Naive B cell (primary cell): Measurements from ENCODE around the gene ATP8B3. TPM values are rescaled to one million over a fixed set of nuclear protein-coding genes. Genes with fewer than 3 reads are reported as not detected.

Source experiments
- ATAC-seq, 2 donors: fragments of 150-1000 bp; cut with Tn5 transposase; 2 replicates each; pipeline ENCODE4 v1.10.0; 2021; ENCODE audit warnings: low read depth in 2 of 2, mild to moderate bottlenecking in 2 of 2, moderate library complexity in 2 of 2
- DNase-seq: peaks from one replicate; pipeline ENCODE4 v3.0.0; 2022
- H3K27ac Mint-ChIP-seq, 6 donors: one replicate each; pipeline ENCODE4 v1.8.0; 2020 to 2022; ENCODE audit warnings: mild to moderate bottlenecking in 6 of 6, mixed read lengths in 6 of 6, moderate library complexity in 5 of 6, inconsistent platforms in 2 of 6
- H3K27me3 Mint-ChIP-seq, 3 donors: one replicate each; pipeline ENCODE4 v1.8.0; 2021 to 2022; ENCODE audit warnings: mixed read lengths in 3 of 3, mild to moderate bottlenecking in 1 of 3
- H3K36me3 Mint-ChIP-seq, 2 donors: one replicate each; pipeline ENCODE4 v1.8.0; 2020 to 2022; ENCODE audit warnings: mixed read lengths in 2 of 2, inconsistent platforms in 1 of 2, mild to moderate bottlenecking in 1 of 2
- H3K4me1 Mint-ChIP-seq, 3 donors: one replicate each; pipeline ENCODE4 v1.8.0; 2020 to 2022; ENCODE audit warnings: mixed read lengths in 3 of 3, inconsistent platforms in 1 of 3, mild to moderate bottlenecking in 1 of 3, moderate library complexity in 1 of 3
- H3K4me3 Mint-ChIP-seq, 8 donors: one replicate each; pipeline ENCODE4 v1.8.0; 2020 to 2022; ENCODE audit warnings: mild to moderate bottlenecking in 8 of 8, mixed read lengths in 8 of 8, moderate library complexity in 8 of 8, inconsistent platforms in 2 of 8
- H3K9me3 Mint-ChIP-seq, 7 donors: one replicate each; pipeline ENCODE4 v1.8.0; 2020 to 2022; ENCODE audit warnings: mixed read lengths in 7 of 7, mild to moderate bottlenecking in 5 of 7, inconsistent platforms in 2 of 7, moderate library complexity in 1 of 7
- polyA plus RNA-seq, 6 donors: library from polyadenylated mRNA; unstranded; fragments of 300-500 nt; fragmentation: Illumina TruSeq; gene quantifications; one replicate each; pipeline ENCODE4 v1.2.3, GENCODE V29; 2021; ENCODE audit warnings: low read depth in 6 of 6

Gene ATP8B3
- polyA plus RNA-seq, 6 donors from 2014 or later = 0.09 TPM; not detected in 5

DNA sequence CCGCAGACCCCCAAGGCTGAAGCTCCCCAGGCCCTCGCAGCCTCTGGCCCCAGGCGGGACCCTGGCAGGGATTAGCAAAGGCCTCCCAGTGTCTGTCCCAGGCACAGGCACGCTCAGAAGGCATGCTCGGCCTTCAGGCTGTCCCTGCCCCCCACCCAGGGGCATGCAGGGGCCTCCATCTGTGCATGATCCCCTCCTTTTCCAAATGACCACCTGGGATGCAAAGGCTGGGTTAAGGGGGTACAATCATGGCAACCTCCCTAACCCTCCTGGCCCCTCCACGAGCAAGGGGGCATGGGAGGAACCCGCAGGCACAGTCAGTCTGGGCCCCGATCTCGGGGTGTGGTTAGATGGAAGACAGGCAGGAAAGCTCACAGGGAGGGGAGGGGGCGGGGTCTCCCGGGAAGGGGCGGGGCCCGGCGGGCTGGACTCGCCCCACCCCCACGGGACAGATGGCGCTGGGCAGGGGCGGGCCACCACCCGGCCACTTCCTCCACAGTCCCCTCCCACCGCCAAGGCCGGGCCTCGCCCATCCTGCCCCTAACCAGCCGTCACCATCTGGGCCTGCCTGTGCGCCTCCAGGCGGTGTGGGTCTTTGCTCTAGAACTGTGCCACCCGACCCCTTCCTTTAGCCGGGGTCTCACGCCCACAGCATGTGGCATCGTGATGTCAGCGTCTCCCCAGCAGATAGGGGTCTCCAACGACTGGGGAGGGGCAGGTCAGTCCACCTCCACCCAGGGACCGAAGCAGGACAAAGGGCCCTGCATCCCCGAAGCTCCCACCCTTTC, 43.2 kb upstream of the ATP8B3 start:
- H3K27ac Mint-ChIP-seq = peak overlapping the region; percentile 65 to 91 (median 85)
- peak overlapping the region; percentile 80 to 90 (median 85) for H3K4me3 Mint-ChIP-seq
- H3K9me3 Mint-ChIP-seq = no peaks in the 10 kb centered on the region
- peak; percentile 63 for DNase-seq
- H3K4me1 Mint-ChIP-seq = peaks cover 50 to 74% (median 59%) of the 10 kb centered on the region in 3 donors
- no peaks in the 10 kb centered on the region for H3K36me3 Mint-ChIP-seq
- no peaks in the 10 kb centered on the region for H3K27me3 Mint-ChIP-seq
- ATAC-seq = peak; percentile 36 to 39

DNA sequence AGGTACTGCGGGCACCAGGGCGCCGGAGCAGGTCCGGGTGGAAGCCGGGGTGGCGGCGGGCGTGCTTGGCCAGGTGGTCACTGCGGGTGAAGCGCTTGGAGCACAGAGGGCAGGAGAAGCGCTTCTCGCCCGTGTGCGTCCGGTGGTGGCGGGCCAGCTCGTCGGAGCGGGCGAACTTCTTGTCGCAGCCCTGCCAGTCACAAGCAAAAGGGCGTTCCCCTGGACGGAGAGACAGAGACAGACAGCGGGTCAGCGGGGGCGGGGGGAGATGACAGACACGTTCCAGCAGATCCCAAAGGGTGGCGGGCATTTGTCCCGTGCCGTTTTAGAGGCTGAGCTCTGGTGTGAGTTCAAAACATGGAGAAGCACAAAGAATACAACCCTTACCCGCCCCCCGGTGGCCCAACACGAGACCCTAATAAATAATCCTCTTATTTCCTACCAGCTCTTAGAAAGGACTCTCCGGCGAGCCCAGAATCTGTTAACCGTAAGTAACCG, 42.5 kb upstream of the ATP8B3 start:
- H3K4me1 Mint-ChIP-seq = peaks cover 53 to 78% (median 62%) of the 10 kb centered on the region in 3 donors
- peak overlapping the region; percentile 53 to 87 (median 72) for H3K4me3 Mint-ChIP-seq
- no peak for DNase-seq
- no peaks in the 10 kb centered on the region for H3K27me3 Mint-ChIP-seq
- H3K9me3 Mint-ChIP-seq = no peaks in the 10 kb centered on the region
- no peaks in the 10 kb centered on the region for H3K36me3 Mint-ChIP-seq
- peak overlapping the region in 3 of 6 donors; percentile 47 to 86 (median 75) for H3K27ac Mint-ChIP-seq
- no peak for ATAC-seq

DNA sequence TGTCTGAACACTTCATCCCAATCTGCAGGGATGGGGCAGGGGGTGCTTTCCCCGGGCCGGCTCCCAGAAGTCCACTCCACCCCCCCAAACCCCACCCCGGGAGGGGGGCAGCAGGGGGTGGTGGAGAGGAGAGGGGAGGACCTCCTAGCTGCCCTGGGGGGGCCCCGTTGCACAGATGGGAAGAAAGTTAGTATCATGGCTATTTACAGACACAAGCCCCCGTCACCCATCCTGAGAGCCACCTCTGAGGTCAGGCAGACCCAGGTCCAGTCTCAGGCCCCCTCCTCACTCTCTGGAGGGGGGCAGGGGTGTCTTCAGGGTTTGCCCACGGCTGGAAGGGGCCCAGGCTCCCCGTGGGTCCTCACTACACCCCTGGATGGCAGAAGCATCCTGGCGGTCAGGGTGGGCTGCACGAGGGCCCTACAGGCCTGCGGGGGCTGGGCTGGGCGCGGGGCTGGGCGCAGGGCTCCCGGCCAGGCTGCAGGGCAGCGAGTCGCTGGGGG, 42.0 kb upstream of the ATP8B3 start:
- H3K27ac Mint-ChIP-seq = no peak overlapping the region
- ATAC-seq (no peak), DNase-seq (no peak)
- H3K9me3 Mint-ChIP-seq = no peaks in the 10 kb centered on the region
- H3K36me3 Mint-ChIP-seq = no peaks in the 10 kb centered on the region
- no peak overlapping the region for H3K4me3 Mint-ChIP-seq
- H3K4me1 Mint-ChIP-seq = peaks cover 50 to 73% (median 62%) of the 10 kb centered on the region in 3 donors
- no peaks in the 10 kb centered on the region for H3K27me3 Mint-ChIP-seq

DNA sequence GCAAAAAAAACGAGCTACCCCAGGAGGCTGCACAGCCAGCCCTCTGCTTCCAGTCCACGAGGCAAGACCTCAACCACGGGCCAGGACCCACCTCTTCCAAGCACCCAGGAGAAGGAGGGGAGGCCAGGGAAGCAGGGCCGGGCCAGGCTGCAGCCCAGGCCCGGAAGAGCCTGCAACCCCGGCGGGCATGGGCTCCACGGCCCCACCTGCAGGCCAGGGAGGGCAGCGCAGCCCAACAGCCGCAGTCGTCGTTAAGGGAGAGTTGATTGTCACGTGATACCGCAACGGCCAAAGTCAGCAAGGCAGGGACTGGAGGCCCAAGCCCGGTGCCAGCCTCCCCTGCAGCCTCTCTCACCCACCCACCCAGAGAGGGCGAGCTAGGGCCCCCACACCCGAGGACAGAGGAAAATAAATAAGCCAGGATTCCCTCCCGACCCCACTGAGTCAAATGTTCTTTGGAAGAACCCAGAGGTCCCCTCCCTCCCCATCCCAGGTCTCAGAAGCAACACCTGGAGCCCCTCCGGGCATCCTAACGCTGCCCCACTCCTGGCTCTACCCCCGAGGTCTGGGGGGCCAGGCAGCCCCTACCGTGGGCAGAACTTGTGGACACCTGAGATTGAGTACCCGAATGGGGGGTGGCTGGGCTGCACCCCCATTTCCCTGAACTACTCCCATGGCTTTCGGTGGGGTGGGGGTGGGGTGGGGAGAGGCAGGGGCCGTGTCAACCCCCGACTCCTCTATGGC, 41.4 kb upstream of the ATP8B3 start:
- peak overlapping the region in 5 of 6 donors; percentile 78 to 98 (median 91) for H3K27ac Mint-ChIP-seq
- ATAC-seq = peak; percentile 9 to 11
- H3K4me1 Mint-ChIP-seq = peaks cover 43 to 71% (median 61%) of the 10 kb centered on the region in 3 donors
- H3K9me3 Mint-ChIP-seq = no peaks in the 10 kb centered on the region
- H3K36me3 Mint-ChIP-seq = no peaks in the 10 kb centered on the region
- peak overlapping the region; percentile 69 to 91 (median 80) for H3K4me3 Mint-ChIP-seq
- peak; percentile 75 for DNase-seq
- H3K27me3 Mint-ChIP-seq = no peaks in the 10 kb centered on the region

DNA sequence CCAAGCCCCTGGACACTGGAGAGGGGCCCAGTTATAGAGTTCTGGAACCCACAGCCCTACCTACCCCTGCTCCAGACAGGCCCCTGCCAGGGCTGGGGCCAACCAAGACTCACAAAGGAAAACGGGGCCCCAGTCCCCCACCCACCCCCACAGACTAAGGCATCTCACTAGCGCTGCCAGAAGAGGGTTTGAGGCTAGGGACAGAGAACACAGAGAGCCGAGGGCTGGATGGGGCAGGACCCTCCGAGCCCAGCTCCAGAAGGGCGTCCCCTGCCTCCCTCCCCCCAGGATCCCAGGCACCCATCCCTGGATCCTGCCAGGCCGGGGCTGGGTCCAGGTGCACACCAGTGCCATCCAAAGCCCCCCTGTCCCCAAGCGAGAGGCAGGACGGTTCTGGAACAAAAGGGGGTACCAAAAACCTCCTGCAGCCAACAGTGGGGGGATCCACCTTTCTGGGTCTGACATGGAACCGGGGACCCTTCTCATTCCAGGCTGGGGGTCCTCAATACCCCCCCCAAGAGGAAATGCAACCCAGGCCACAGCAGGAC, 40.6 kb upstream of the ATP8B3 start:
- H3K4me1 Mint-ChIP-seq = peaks cover 35 to 64% (median 52%) of the 10 kb centered on the region in 3 donors
- H3K27ac Mint-ChIP-seq = peak overlapping the region in 4 of 6 donors; percentile 52 to 81 (median 74)
- no peaks in the 10 kb centered on the region for H3K27me3 Mint-ChIP-seq
- H3K4me3 Mint-ChIP-seq = peak overlapping the region in 6 of 8 donors; percentile 5 to 84 (median 69)
- no peaks in the 10 kb centered on the region for H3K36me3 Mint-ChIP-seq
- no peak for ATAC-seq
- no peaks in the 10 kb centered on the region for H3K9me3 Mint-ChIP-seq
- no peak for DNase-seq

DNA sequence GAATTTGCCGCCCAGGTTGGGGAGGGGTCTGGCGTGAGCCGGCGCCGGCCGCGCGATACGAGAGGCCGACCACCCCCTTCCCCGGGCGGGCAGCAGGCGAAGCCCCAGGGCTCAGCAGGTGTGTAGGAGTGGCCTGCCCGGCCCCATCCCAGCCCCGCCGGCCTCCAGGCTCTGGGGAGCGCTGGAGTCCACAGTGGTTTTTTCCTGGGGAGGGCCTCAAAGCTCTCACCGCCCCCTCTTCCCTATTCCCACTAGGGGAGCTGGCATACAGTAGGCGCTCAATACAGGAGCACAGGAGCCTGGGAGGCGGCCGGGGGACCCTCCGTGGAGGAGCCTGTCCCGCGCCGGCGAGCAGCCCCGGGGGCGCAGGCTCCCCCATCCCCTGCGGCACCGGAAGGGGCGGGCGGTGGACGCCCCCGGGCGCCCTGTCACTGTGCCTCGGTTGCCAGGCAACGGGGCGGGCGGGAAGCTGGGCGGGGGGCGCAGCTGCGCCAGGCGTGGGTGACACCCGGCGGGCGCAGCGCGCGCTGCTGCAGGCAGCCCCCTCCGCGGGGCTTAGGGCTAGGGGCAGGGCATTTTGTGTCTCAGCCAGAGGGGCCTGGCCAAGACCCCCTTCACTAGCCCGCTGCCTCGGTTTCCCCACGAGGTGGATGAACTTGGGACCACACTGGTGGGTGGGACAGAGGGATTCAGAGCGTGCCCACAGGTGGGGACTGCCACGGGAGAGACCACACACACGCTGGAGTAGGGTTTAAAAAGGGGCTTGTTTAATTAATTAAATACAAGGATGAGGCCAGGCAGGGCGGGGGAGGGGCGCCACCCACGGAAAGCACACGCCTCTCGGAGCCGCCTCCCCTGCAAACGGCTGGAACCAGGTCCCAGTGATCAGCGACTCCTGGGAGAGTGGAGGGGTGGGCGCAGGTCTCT, 39.8 kb upstream of the ATP8B3 start:
- Mint-ChIP-seq H3K27ac (peak overlapping the region in 5 of 6 donors; percentile 49 to 92 (median 81)), H3K4me3 (peak overlapping the region in 6 of 8 donors; percentile 5 to 77 (median 46)), H3K36me3 (no peaks in the 10 kb centered on the region), H3K4me1 (peaks cover 40 to 64% (median 55%) of the 10 kb centered on the region in 3 donors), H3K9me3 (no peaks in the 10 kb centered on the region), H3K27me3 (no peaks in the 10 kb centered on the region)
- ATAC-seq = peak; percentile 19 to 25
- peak; percentile 71 for DNase-seq

DNA sequence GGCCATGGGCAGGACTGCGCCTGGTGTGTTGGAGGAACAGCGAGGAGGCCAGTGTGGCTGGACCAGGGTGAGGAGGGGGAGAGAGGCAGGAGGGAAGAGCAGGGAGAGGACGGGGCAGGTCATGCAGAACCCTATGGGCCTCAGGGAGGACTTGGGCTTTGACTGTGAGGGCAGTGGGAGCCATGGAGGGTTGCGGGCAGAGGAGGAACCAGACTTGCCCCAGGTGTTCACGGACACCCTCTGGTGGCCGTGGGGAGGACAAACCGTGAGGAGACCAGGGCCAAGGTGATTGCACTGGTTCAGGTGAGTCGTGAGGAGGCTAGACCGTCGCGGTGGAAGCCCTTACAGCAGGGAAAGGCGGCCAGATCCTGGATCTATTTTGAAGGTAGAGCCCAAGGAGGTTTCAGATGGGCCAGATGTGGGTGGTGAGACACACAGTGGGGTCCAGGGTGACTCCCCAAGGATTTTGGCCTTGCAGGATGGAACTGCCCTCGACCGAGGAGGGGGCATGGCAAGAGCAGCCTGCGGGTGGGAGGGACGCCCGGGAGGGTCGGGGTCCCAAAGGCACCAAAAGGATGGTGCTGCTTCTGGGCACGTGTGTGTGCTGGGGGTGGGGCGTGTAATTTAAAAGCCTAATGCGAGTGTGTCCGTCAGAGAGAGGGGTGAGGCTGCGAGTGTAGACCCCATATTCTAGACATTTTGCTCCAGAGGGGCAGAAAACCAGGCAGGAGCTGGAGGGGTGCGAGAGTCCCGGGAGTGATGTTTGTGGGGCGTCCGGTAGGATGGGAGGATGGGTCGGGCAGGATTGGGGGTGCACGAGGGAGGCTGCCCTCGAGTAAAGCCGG, 39.0 kb upstream of the ATP8B3 start:
- DNase-seq = no peak
- ATAC-seq = no peak
- Mint-ChIP-seq H3K27ac (peak overlapping the region; percentile 68 to 97 (median 88)), H3K36me3 (no peaks in the 10 kb centered on the region), H3K27me3 (no peaks in the 10 kb centered on the region), H3K4me3 (peak overlapping the region; percentile 50 to 80 (median 72)), H3K4me1 (peaks cover 41 to 67% (median 60%) of the 10 kb centered on the region in 3 donors), H3K9me3 (no peaks in the 10 kb centered on the region)

DNA sequence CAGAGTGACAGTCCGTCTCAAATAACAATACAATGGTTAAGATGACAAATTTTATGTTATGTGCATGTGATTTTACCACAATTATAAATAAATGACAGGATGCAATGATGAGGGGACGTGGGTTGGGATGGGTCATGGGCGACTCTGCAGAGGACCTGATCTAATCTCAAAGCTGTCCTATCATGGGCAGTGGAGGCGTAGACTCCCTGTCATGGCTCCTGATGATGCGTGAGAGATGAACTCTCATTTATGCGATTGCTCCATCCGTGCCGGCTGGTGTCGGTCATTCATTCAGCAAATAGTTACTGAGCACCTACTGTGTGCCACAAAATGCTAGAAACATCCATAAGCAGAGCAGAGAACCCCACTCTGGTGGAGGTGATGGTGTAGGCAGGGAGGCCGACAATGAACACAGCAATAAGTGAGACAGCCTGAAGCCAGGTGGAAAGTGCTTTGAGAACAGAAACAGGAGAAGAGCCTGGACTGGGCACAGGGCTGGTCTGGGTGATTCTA, 37.9 kb upstream of the ATP8B3 start:
- H3K27ac Mint-ChIP-seq = peak overlapping the region; percentile 77 to 97 (median 88)
- ATAC-seq (no peak), DNase-seq (no peak)
- no peaks in the 10 kb centered on the region for H3K36me3 Mint-ChIP-seq
- H3K9me3 Mint-ChIP-seq = no peaks in the 10 kb centered on the region
- no peaks in the 10 kb centered on the region for H3K27me3 Mint-ChIP-seq
- peak overlapping the region in 5 of 8 donors; percentile 2 to 80 (median 62) for H3K4me3 Mint-ChIP-seq
- peaks cover 36 to 67% (median 58%) of the 10 kb centered on the region in 3 donors for H3K4me1 Mint-ChIP-seq

DNA sequence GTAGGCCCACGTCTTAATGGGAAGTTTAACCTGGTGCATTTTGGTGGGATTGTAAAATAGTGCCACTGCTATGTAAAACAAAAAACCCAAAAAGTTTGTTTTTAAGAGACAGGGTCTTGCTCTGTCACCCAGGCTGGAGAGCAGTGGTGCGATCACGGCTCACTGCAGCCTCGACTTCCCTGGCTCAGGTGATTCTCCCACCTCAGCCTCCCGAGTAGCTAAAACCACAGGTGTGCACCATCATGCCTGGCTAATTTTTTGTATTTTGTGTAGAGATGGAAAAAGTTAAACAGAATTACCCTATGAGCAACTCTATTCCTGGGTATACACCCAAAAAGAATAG, 37.0 kb upstream of the ATP8B3 start:
- Mint-ChIP-seq H3K4me3 (peak overlapping the region in 6 of 8 donors; percentile 49 to 89 (median 79)), H3K27me3 (no peaks in the 10 kb centered on the region), H3K27ac (peak overlapping the region; percentile 92 to 97 (median 96)), H3K36me3 (no peaks in the 10 kb centered on the region), H3K4me1 (peaks cover 39 to 73% (median 59%) of the 10 kb centered on the region in 3 donors), H3K9me3 (no peaks in the 10 kb centered on the region)
- no peak for ATAC-seq
- DNase-seq = no peak

DNA sequence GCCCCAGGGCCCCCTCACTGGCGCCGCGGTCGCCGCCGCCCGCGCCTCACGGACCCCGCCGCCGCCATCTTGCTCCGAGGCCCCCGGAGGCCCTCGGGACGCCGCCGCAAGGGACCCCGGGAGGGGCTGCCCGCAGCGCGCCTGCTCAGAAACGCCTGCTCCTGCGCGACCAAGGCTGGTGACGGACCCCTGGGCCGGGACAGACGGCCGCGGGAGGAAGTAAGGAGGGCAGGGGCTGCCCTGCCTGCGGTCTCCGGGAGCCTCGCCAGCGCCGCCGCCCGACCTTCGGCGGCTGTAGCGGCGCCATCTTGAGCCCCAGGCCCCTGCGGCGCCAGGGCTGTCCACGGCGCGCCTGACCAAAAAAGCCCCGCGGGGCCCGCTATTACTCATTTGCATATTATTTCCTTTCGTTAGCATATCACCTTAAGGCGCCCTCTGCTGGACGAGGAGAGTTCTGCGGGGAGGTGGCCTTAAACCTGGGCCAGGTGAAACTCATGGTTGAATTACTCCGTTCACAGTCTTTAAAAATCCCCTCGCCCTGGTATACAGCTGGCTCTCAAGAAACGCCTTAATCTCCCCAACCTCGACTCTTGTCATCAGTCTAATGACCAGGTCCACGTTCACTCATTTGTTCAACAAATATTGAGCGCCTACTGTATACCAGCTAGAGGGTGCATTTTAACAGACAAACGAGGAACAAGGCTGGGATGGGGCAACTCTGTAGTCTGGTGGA, 36.5 kb upstream of the ATP8B3 start, which contains the start of gene REXO1:
REXO1 (minus strand) TSS at position 85 of the 733 bp plus-strand sequence. CDS start 125 bp downstream, outside the sequence.
- H3K4me3 Mint-ChIP-seq = peak within 1 kb of the TSS; percentile 83 to 95 (median 90)
- no peaks in the 10 kb centered on the region for H3K27me3 Mint-ChIP-seq
- peak; percentile 72 to 75 for ATAC-seq
- peak; percentile 98 for DNase-seq
- H3K36me3 Mint-ChIP-seq = no peaks in the 10 kb centered on the region
- H3K27ac Mint-ChIP-seq = peak within 1 kb of the TSS; percentile 92 to 97 (median 96)
- H3K9me3 Mint-ChIP-seq = no peaks in the 10 kb centered on the region
- H3K4me1 Mint-ChIP-seq = peaks cover 39 to 75% (median 62%) of the 10 kb centered on the region in 3 donors
